PFSK-1 (cell line): Measurements from ENCODE around the gene LRRFIP2.

Experiments used
- FOXP2 ChIP-seq: optimal IDR thresholded peaks from 2 replicates; pipeline ENCODE3; 2011; ENCODE audit warnings: borderline replicate concordance, control low read depth, inconsistent platforms; ENCODE audit not compliant: insufficient read depth; ENCODE audit errors: extremely low read length, extremely low read depth
- POLR2AphosphoS5 ChIP-seq: IDR thresholded peaks from 2 replicates; pipeline ENCODE4 v1.6.1; 2012; ENCODE audit warnings: low read depth, mild to moderate bottlenecking, control low read depth, low read length, moderate library complexity
- SIN3A ChIP-seq: IDR thresholded peaks from 2 replicates; pipeline ENCODE4 v1.6.1; 2012; ENCODE audit warnings: mild to moderate bottlenecking, low read length, moderate library complexity, borderline replicate concordance; ENCODE audit not compliant: insufficient read depth
- TAF1 ChIP-seq: IDR thresholded peaks from 2 replicates; pipeline ENCODE4 v1.6.1; 2012; ENCODE audit warnings: low read length, control low read depth, borderline replicate concordance; ENCODE audit not compliant: insufficient read depth
- TF ChIP-seq, protein P1 (sequence below), 2 experiments: IDR thresholded peaks; 2 replicates each; pipeline versions ENCODE4 v1.6.1 to v1.8.0; 2011 to 2012; ENCODE audit warnings: low read depth in 2 of 2, low read length in 2 of 2, control low read depth in 1 of 2, inconsistent platforms in 1 of 2, mild to moderate bottlenecking in 1 of 2, moderate library complexity in 1 of 2; ENCODE audit not compliant: insufficient read depth in 1 of 2

LRRFIP2 gene

DNA sequence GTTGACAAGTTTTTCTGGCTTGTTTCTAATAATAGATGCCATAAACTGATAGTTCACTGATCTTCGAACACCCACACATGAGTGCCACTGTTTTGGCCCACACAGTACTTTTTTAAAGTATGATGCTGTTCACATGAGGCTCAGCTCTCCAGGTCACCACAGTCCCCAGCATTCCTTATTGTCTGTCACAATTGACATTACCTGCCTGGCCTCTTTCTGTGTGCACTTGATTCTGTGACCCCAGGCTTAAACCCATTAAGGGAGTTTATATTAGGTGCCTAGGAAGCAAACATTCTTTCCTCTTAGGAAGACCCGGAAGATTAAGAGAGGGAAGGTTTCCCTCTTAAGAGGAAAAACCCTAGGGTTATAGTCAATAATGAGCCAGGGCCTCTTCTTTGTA is 24.2 kb upstream of the LRRFIP2 start:
- no peak for TF ChIP-seq TAF1
- TF ChIP-seq SIN3A, result no peak
- TF ChIP-seq POLR2AphosphoS5, result no peak
- TF ChIP-seq, protein P1, sequence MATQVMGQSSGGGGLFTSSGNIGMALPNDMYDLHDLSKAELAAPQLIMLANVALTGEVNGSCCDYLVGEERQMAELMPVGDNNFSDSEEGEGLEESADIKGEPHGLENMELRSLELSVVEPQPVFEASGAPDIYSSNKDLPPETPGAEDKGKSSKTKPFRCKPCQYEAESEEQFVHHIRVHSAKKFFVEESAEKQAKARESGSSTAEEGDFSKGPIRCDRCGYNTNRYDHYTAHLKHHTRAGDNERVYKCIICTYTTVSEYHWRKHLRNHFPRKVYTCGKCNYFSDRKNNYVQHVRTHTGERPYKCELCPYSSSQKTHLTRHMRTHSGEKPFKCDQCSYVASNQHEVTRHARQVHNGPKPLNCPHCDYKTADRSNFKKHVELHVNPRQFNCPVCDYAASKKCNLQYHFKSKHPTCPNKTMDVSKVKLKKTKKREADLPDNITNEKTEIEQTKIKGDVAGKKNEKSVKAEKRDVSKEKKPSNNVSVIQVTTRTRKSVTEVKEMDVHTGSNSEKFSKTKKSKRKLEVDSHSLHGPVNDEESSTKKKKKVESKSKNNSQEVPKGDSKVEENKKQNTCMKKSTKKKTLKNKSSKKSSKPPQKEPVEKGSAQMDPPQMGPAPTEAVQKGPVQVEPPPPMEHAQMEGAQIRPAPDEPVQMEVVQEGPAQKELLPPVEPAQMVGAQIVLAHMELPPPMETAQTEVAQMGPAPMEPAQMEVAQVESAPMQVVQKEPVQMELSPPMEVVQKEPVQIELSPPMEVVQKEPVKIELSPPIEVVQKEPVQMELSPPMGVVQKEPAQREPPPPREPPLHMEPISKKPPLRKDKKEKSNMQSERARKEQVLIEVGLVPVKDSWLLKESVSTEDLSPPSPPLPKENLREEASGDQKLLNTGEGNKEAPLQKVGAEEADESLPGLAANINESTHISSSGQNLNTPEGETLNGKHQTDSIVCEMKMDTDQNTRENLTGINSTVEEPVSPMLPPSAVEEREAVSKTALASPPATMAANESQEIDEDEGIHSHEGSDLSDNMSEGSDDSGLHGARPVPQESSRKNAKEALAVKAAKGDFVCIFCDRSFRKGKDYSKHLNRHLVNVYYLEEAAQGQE (IDR thresholded peaks at IDR 0.05; ENCODE audit: insufficient read depth in 1 of 2, low read depth in 2 of 2, low read length in 2 of 2), result no peak
- no peak for TF ChIP-seq FOXP2

DNA sequence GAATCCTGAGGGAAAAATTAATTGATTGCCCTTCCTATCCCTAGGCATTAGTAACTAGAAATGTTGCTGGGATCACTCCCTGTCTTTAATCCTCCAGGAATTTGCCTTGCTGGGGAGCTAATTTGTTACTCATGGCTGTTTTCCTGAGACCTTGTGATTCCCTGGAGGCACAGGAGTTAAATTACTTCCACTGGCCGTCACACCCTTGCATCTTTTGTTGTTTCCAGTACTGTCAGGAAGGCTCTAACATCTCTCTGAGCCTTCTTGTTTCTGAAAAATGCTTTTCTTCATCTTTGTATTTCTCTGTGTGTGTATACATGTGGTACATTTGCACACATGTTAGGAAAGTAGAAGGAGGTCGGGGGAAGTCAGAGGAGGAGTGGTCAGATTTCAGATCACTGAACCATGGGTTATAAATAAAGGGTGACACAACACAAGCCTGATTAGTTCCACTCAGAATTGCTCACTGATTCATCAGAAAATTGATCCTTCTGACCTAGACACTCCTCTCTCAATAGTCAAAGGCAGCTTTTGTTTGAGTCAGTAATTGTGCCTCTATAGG is 23.5 kb upstream of the LRRFIP2 start:
- TF ChIP-seq TAF1 (no peak), POLR2AphosphoS5 (no peak), FOXP2 (no peak), SIN3A (no peak)
- TF ChIP-seq, protein P1 (IDR thresholded peaks at IDR 0.05; ENCODE audit: insufficient read depth in 1 of 2, low read depth in 2 of 2, low read length in 2 of 2), result no peak

DNA sequence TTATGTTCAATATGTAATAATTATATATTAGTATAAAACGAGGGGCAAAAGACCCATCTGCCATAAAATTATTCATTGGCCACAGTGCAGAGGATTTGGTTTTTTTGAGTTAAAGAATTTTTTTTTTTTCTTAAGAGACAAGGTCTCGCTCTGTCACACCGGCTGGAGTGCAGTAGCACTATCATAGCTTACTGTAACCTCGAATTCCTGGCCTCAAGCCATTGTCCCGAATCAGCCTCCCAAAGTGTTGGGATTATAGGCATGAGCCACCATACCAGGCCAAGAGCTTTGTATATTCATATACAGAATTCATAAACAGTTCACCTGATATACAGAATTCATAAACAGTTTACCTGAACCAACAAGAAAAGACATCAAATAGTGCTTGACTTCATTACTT is 20.2 kb upstream of the LRRFIP2 start:
- TF ChIP-seq, protein P1 (IDR thresholded peaks at IDR 0.05; ENCODE audit: insufficient read depth in 1 of 2, low read depth in 2 of 2, low read length in 2 of 2), result no peak
- TF ChIP-seq FOXP2 (no peak), TAF1 (no peak), SIN3A (no peak), POLR2AphosphoS5 (no peak)

DNA sequence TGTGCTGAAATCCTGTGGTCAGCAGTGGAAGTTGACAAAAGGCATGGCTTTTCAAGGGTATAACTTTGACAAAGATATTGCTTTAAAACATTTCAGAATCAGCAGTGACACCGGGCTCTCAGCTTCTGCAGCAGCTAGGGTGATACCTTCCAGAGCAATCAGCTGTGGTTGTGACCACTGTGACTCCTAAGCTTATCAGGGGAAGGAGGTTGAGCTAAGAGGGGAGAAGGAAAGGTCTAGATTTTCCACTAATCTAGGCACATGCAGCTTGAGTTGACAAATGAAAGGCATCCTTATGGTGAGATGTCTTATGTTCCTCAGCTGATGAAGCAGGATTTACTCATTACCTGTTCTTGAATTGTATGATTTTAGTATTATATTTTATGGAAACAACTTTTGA is 16.3 kb upstream of the LRRFIP2 start:
- TF ChIP-seq, protein P1 (IDR thresholded peaks at IDR 0.05; ENCODE audit: insufficient read depth in 1 of 2, low read depth in 2 of 2, low read length in 2 of 2), result no peak
- TF ChIP-seq FOXP2 (no peak), POLR2AphosphoS5 (no peak), TAF1 (no peak), SIN3A (no peak)

DNA sequence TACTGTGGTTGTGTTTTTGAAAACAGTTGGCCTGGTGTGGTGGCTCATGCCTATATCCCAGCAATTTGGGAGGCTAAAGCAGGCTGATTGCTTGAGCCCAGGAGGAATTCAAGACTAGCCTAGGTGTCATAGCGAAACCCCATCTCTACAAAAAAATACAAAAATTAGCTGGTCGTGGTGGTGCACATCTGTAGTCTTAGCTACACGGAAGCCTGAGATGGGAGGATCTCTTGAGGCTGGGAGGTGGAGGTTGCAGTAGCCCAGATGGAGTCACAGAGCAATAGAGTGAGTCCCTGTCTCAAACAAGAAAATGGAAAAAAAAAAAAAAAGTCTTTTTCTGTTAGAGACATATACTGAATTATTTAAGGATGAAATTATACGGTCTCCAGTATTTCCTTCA is 14.7 kb upstream of the LRRFIP2 start:
- TF ChIP-seq TAF1, result no peak
- no peak for TF ChIP-seq SIN3A
- TF ChIP-seq POLR2AphosphoS5, result no peak
- TF ChIP-seq, protein P1 (IDR thresholded peaks at IDR 0.05; ENCODE audit: insufficient read depth in 1 of 2, low read depth in 2 of 2, low read length in 2 of 2), result no peak
- no peak for TF ChIP-seq FOXP2
